ENCODE measurements around the gene WDR54.

- no peak for TF ChIP-seq ZNF18 (tag by site-specific recombination; IDR thresholded peaks at IDR 0.05)
- no peak for TF ChIP-seq CTCF (tag by site-specific recombination; IDR thresholded peaks at IDR 0.05)
- TF ChIP-seq KLF9 (tag by site-specific recombination; IDR thresholded peaks at IDR 0.05; ENCODE audit: low read depth) = no peak
- no peak for TF ChIP-seq ZNF76 (tag by site-specific recombination; IDR thresholded peaks at IDR 0.05; ENCODE audit: borderline replicate concordance, low read depth)
- TF ChIP-seq ZBTB26 (tag by site-specific recombination; optimal IDR thresholded peaks at IDR 0.05) = no peak
Observed at GRCh38 chr2:74384051-74384450, 37.5 kb upstream of the WDR54 start.
